HepG2 (cell line): Measurements from ENCODE around the gene NAIP. TPM values are rescaled to one million over a fixed set of nuclear protein-coding genes. Genes with fewer than 3 reads are reported as not detected.
"Not testable (repeated sequence)": the region's sequence is repeated elsewhere in the genome, so short reads cannot be mapped to it uniquely, and the experiment has no call there.

Experiments
- ATAC-seq: fragments of 200-7000 bp; cut with Tn5 transposase; 3 replicates; pipeline ENCODE4 v1.9.1; 2020; ENCODE audit warnings: mild to moderate bottlenecking, moderate library complexity
- BruUV-seq: library from RNA; stranded (reverse); fragments of 400-500 nt; replicated peaks from 2 replicates; lab custom pipeline; 2021; lab: Mats Ljungman, UMichigan
- CTCF ChIA-PET: fragments of 300-600 bp; formaldehyde crosslinking; extraction: SDS; loops from one replicate; lab custom pipeline; 2021; ENCODE audit warnings: low total read pairs, inconsistent platforms, low intra/inter-chr PET ratio; lab: Yijun Ruan, JAX
- POLR2A ChIA-PET: fragments of 350-600 bp; sonication (Branson Sonifier 250); formaldehyde crosslinking; loops from one replicate; lab custom pipeline; 2020; ENCODE audit warnings: antibody characterized with exemption, inconsistent platforms; lab: Yijun Ruan, JAX
- DNase-seq: peaks from one replicate; pipeline ENCODE4 v3.0.0-alpha.2; 2015; ENCODE audit warnings: low spot score
- FAIRE-seq: peaks from 3 replicates; lab custom pipeline; 2011; peaks lifted over from hg19 to GRCh38; lab: Jason Lieb, UNC
- H2AFZ ChIP-seq: one replicate; pipeline ENCODE4 v1.6.1; 2011; ENCODE audit warnings: low read length, inconsistent platforms
- H3K27ac ChIP-seq: fragments of 300-600 bp; 3 replicates; pipeline ENCODE4 v1.8.0; 2011; ENCODE audit warnings: mixed run types, mild to moderate bottlenecking, mixed read lengths, low read length, inconsistent platforms; ENCODE audit not compliant: insufficient read depth; ENCODE audit errors: extremely low read length
- H3K27me3 ChIP-seq, 2 experiments: fragments of 200-600 bp in 1 of 2; 2 replicates in 1 of 2; 3 replicates in 1 of 2; pipeline versions ENCODE4 v1.6.0 to v1.8.0; 2011; ENCODE audit warnings: low read length in 2 of 2, mild to moderate bottlenecking in 2 of 2, moderate library complexity in 2 of 2, inconsistent platforms in 1 of 2; ENCODE audit not compliant: insufficient read depth in 2 of 2, control insufficient read depth in 1 of 2
- H3K36me3 ChIP-seq, 2 experiments: fragments of 200-600 bp in 1 of 2; replicated peaks in 1 of 2; 2 replicates in 1 of 2; 3 replicates in 1 of 2; pipeline versions ENCODE4 v1.5.1 to v1.8.0; 2011; ENCODE audit warnings: low read length in 2 of 2, inconsistent platforms in 1 of 2; ENCODE audit not compliant: insufficient read depth in 2 of 2, control insufficient read depth in 1 of 2
- H3K4me1 ChIP-seq: 2 replicates; pipeline ENCODE4 v1.5.1; 2012; ENCODE audit warnings: low read length, inconsistent platforms; ENCODE audit not compliant: insufficient read depth
- H3K4me2 ChIP-seq: 2 replicates; pipeline ENCODE4 v1.6.0; 2011; ENCODE audit warnings: low read depth, low read length, inconsistent platforms
- H3K4me3 ChIP-seq, 3 experiments: fragments of 200-600 bp in 1 of 3; sonication (generic), shearing (Covaris generic) in 1 of 3; replicated peaks in 1 of 3; 2 replicates each; pipeline ENCODE4 v1.5.1; 2011 to 2016; ENCODE audit warnings: low read length in 3 of 3, inconsistent platforms in 2 of 3, low read depth in 2 of 3, mild to moderate bottlenecking in 2 of 3, control low read depth in 1 of 3, mixed read lengths in 1 of 3; ENCODE audit not compliant: insufficient read depth in 1 of 3
- H3K79me2 ChIP-seq: one replicate; pipeline ENCODE4 v1.6.1; 2011; ENCODE audit warnings: low read length, inconsistent platforms; ENCODE audit not compliant: insufficient read depth
- H3K9ac ChIP-seq: 2 replicates; pipeline ENCODE4 v1.6.0; 2011; ENCODE audit warnings: mild to moderate bottlenecking, low read depth, low read length, inconsistent platforms; ENCODE audit not compliant: insufficient read depth
- H3K9me3 ChIP-seq: 2 replicates; pipeline ENCODE4 v1.5.1; 2012; ENCODE audit warnings: mild to moderate bottlenecking, low read length
- H4K20me1 ChIP-seq: 2 replicates; pipeline ENCODE4 v1.6.0; 2011; ENCODE audit warnings: inconsistent platforms, mild to moderate bottlenecking, low read length, moderate library complexity; ENCODE audit not compliant: insufficient read depth
- WGBS: methylation state at CpG from one replicate; pipeline ENCODE4 v1.1.6; 2017; ENCODE audit warnings: low lambda C conversion rate; 5-methylcytosine and 5-hydroxymethylcytosine counted together
- in situ Hi-C: cut with HindIII; loops from 2 replicates; pipeline ENCODE4 v1.10.0; 2017; ENCODE audit warnings: low pct_unique_long_range_greater_than_20kb; ENCODE audit not compliant: extremely low pct_ligation_motif_present
- intact Hi-C: fragments of 100-400 bp; cut with micrococcal nuclease; formaldehyde crosslinking; loops from one replicate; pipeline ENCODE4 v1.10.0; 2022; ENCODE audit not compliant: unreplicated experiment
- polyA plus RNA-seq, 8 experiments: library from polyadenylated mRNA; depleted of rRNA in 3 of 8; stranded (reverse) in 7 of 8; unstranded in 1 of 8; fragments of >200 nt; fragmentation: Illumina TruSeq in 4 of 8; extraction: Trizol in 4 of 8; gene quantifications; 2 replicates each; pipeline versions ENCODE4 v1.2.1 to v1.2.3, GENCODE V29; 2011 to 2016; ENCODE audit warnings: low read depth in 4 of 8, missing spikeins in 1 of 8, mixed read lengths in 1 of 8; ENCODE audit not compliant: insufficient read depth in 1 of 8
- total RNA-seq, 5 experiments: library from RNA; depleted of rRNA; stranded (reverse); fragments of >200 nt; fragmentation: Illumina TruSeq; extraction: Trizol; gene quantifications; 2 replicates each; pipeline ENCODE4 v1.2.3, GENCODE V29; 2016; ENCODE audit warnings: low read depth in 1 of 5

The NAIP gene
- total and polyA plus RNA-seq, 2 of the 13 experiments (the other 11 are each of a cell fraction or from before 2014, with no cell fraction given), result 4.7 to 6.2 TPM

GRCh38 chr5:71006983-71007382 lies 18.2 kb downstream of the NAIP start:
- peak; percentile 71 for ATAC-seq
- POLR2A ChIA-PET, FAIRE-seq, intact Hi-C loops, H3K36me3 ChIP-seq, H3K9ac ChIP-seq, DNase-seq, H3K27ac ChIP-seq, H4K20me1 ChIP-seq, H3K4me2 ChIP-seq, in situ Hi-C loops, H3K4me3 ChIP-seq, H3K27me3 ChIP-seq, H3K9me3 ChIP-seq, BruUV-seq, H3K79me2 ChIP-seq, H2AFZ ChIP-seq, CTCF ChIA-PET: not testable (repeated sequence)
- peaks cover 19% of the 10 kb centered on the region for H3K4me1 ChIP-seq
- WGBS, result no CpG with 5 or more reads among the region's 7 CpGs

GRCh38 chr5:70984882-70985281 lies 40.3 kb downstream of the NAIP start:
- intact Hi-C loops, result not testable (repeated sequence)

GRCh38 chr5:70967220-70967619 lies 57.9 kb downstream of the NAIP start:
- DNase-seq, H3K27me3 ChIP-seq, H4K20me1 ChIP-seq, H3K4me2 ChIP-seq, in situ Hi-C loops, FAIRE-seq, ATAC-seq, H2AFZ ChIP-seq, H3K79me2 ChIP-seq, H3K4me1 ChIP-seq, H3K36me3 ChIP-seq, H3K9me3 ChIP-seq, H3K9ac ChIP-seq, intact Hi-C loops, H3K4me3 ChIP-seq, H3K27ac ChIP-seq, CTCF ChIA-PET, POLR2A ChIA-PET: not testable (repeated sequence)
- WGBS, result no CpG with 5 or more reads among the region's 7 CpGs
- TSS peak; percentile 67 for BruUV-seq

More at GRCh38 chr5:70984882-70985281, 40.3 kb downstream of the NAIP start:
- H3K36me3 ChIP-seq, H4K20me1 ChIP-seq, H3K4me2 ChIP-seq, H3K27me3 ChIP-seq, CTCF ChIA-PET, POLR2A ChIA-PET, H3K4me3 ChIP-seq, H3K27ac ChIP-seq, BruUV-seq, H3K79me2 ChIP-seq, H3K9me3 ChIP-seq, H2AFZ ChIP-seq, FAIRE-seq, in situ Hi-C loops, H3K9ac ChIP-seq, H3K4me1 ChIP-seq, DNase-seq, ATAC-seq: not testable (repeated sequence)
- WGBS, result no CpG with 5 or more reads among the region's 10 CpGs

GRCh38 chr5:70964531-70964930 lies 60.6 kb downstream of the NAIP start:
- H3K9me3 ChIP-seq, H3K36me3 ChIP-seq, DNase-seq, H3K27me3 ChIP-seq, H3K79me2 ChIP-seq, FAIRE-seq, intact Hi-C loops, H3K4me3 ChIP-seq, POLR2A ChIA-PET, H4K20me1 ChIP-seq, in situ Hi-C loops, H3K4me1 ChIP-seq, H3K4me2 ChIP-seq, H3K27ac ChIP-seq, H3K9ac ChIP-seq, H2AFZ ChIP-seq, BruUV-seq, CTCF ChIA-PET: not testable (repeated sequence)
- ATAC-seq, result peak; percentile 58
